Esophagus squamous epithelium (tissue), 4 donors: ENCODE data around the gene ZNF609.

Source experiments
- CTCF ChIP-seq, 6 experiments: fragments of 450-650 bp in 4 of 6; fragments of 200-600 bp in 2 of 6; sonication (generic) in 2 of 6; IDR thresholded peaks; one replicate each; pipeline ENCODE4 v1.5.1; 2016 to 2019; ENCODE audit warnings: antibody characterized with exemption in 6 of 6, mild to moderate bottlenecking in 4 of 6, moderate library complexity in 4 of 6
- POLR2A ChIP-seq, 4 donors: fragments of 450-650 bp; IDR thresholded peaks; one replicate each; pipeline ENCODE4 v1.6.1; 2017; ENCODE audit warnings: antibody characterized with exemption in 4 of 4, mild to moderate bottlenecking in 4 of 4, moderate library complexity in 3 of 4

DNA sequence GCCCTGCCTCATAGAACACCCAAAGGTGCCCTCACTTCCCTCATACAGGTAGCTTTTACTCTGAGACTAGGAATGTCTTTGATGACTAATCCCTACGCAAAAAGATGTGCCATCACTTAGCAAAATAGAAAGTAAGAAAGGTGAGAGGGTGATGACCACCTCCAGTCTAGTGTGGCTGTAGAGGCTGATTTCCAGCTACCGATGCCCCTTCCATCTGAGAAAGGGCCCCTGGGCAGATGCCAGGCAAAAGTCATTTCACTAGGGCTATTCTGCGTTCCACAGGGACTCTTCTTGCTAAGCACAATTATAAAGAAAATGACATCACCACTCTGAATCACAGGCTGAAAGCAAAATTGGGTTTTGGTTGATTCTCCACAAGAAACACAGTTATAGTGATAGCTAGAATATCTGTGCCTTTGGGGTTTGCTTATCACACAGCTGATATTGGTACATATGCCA is 237.6 kb downstream of the ZNF609 start:
- TF ChIP-seq CTCF (IDR thresholded peaks at IDR 0.05) (no peak), POLR2A (IDR thresholded peaks at IDR 0.05) (no peak)
